C4-2B (cell line): ENCODE measurements around the gene KAT6B.

Experiments
- H3K27ac ChIP-seq: fragments of 450-650 bp; 2 replicates; pipeline ENCODE4 v1.5.1; 2017
- ZFX ChIP-seq: fragments of 450-650 bp; IDR thresholded peaks from 2 replicates; pipeline ENCODE4 v1.6.1; 2017
- TF ChIP-seq, protein P1 (sequence below): fragments of 450-650 bp; conservative IDR thresholded peaks from 2 replicates; pipeline ENCODE4 v1.5.1; 2017; ENCODE audit warnings: mild to moderate bottlenecking

Gene KAT6B

DNA sequence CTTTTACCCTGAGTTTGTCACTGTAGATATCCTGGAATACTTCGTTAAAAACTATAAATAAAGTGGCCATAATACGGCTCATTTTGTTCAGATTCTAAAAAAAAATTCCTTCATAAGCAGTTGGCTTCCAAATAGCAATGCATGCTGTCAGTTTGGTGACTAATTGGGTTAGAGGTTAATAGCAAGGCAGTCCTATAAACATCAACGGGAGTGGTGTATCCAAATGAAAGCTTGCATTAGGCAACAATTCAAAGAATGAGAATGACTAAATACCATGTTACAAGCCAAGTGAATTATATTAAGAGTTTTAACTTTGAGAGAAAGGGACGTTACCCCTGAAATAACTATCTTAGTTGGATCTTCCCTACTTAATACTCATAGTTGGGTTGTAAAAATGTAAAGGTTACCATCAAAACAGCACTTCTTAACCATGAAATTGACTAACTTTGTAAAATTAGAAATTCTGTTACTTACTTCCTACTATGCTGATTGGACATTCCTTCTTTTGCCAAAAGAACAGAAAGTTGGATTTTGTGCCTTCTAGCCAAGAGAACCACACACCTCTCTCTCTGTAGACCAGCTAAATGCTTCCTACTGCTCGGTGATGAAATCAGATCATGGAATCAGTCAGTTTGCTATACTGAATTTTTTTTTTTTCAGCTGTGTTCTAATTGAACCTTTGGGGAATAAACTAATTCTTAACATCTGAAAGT is 98.0 kb downstream of the KAT6B start:
- no peak overlapping the region for H3K27ac ChIP-seq
- TF ChIP-seq ZFX: no peak
- TF ChIP-seq, protein P1, sequence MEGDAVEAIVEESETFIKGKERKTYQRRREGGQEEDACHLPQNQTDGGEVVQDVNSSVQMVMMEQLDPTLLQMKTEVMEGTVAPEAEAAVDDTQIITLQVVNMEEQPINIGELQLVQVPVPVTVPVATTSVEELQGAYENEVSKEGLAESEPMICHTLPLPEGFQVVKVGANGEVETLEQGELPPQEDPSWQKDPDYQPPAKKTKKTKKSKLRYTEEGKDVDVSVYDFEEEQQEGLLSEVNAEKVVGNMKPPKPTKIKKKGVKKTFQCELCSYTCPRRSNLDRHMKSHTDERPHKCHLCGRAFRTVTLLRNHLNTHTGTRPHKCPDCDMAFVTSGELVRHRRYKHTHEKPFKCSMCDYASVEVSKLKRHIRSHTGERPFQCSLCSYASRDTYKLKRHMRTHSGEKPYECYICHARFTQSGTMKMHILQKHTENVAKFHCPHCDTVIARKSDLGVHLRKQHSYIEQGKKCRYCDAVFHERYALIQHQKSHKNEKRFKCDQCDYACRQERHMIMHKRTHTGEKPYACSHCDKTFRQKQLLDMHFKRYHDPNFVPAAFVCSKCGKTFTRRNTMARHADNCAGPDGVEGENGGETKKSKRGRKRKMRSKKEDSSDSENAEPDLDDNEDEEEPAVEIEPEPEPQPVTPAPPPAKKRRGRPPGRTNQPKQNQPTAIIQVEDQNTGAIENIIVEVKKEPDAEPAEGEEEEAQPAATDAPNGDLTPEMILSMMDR: no peak

- TF ChIP-seq, protein P1: no peak
- TF ChIP-seq ZFX: no peak
- H3K27ac ChIP-seq: no peak overlapping the region
Observed at GRCh38 chr10:74925291-74925690, 98.9 kb downstream of the KAT6B start.

GRCh38 chr10:74925708-74926107 is 99.3 kb downstream of the KAT6B start:
- TF ChIP-seq, protein P1: no peak
- TF ChIP-seq ZFX: no peak
- no peak overlapping the region for H3K27ac ChIP-seq

DNA sequence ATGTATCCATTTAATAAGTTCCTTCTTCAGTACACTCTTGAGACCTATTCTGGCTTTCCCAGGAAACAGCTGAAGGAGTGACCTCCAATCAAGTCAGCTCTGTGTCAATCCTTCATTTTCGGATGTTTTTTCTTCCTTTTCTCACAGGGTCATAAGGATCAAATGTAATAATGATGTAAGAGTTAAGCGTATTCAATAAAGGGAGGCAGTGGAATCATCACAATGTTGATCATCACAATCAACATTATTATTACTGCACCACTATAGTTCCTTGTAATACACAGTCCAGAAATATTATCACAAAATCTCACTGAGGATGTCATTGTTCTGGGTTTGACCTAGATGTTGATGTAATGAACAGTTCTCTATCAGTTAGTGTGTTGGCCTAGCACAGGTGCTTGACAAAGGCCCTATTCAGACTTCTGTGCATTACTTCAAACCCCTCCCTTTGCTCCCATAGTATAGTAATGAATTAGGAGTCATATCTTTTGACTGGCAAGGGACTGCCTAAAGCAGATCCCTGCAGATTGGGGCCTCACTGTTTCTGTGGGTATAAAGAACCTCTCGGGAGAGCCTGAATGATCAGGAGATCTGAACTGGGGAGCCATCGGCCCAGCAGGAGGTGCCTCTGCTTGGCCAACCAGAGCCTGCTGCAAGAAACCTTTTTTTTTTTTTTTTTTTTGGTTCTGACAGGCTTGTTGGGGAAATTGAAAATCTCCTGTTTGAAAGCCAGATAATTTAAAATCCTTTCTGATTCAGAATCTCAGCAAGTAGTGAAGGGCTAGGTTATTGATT is 100.6 kb downstream of the KAT6B start:
- TF ChIP-seq, protein P1: no peak
- TF ChIP-seq ZFX: no peak
- no peak overlapping the region for H3K27ac ChIP-seq

DNA sequence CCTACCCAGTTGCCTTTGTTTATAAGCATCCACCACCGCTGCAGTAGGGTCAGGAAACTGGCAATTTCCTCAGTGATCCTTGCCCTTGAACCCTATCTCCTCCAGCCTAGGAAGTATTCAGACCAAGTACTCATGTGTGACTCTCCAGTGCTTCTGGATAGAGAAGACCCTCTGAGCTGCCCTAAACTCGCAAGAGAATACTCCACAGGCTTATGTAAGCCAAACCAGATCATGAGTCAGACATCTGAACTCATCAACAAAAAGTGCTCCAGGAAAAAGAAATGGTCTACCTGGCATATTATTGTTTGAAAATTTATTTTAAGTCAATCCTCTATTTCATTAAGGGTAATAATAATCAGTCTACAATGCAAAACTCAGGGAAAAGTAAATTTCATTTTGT is 101.3 kb downstream of the KAT6B start:
- no peak overlapping the region for H3K27ac ChIP-seq
- TF ChIP-seq, protein P1: no peak
- no peak for TF ChIP-seq ZFX

GRCh38 chr10:74928742-74929191 is 102.4 kb downstream of the KAT6B start:
- TF ChIP-seq, protein P1: no peak
- TF ChIP-seq ZFX: no peak
- H3K27ac ChIP-seq: no peak overlapping the region

GRCh38 chr10:74929197-74929596 is 102.8 kb downstream of the KAT6B start:
- H3K27ac ChIP-seq: no peak overlapping the region
- no peak for TF ChIP-seq ZFX
- TF ChIP-seq, protein P1: no peak
